A673 (cell line): ENCODE data around the gene DLK1. TPM values are rescaled to one million over a fixed set of nuclear protein-coding genes. Genes with fewer than 3 reads are reported as not detected.

Experiments
- BruUV-seq: library from RNA; stranded (reverse); fragments of 400-500 nt; replicated peaks from 2 replicates; lab custom pipeline; 2021; lab: Mats Ljungman, UMichigan
- CTCF ChIA-PET: fragments of 300-600 bp; sonication (Branson Sonifier 250); formaldehyde crosslinking; loops from one replicate; lab custom pipeline; 2022; ENCODE audit warnings: antibody characterized with exemption; lab: Charles Lee
- POLR2A ChIA-PET: fragments of 300-600 bp; sonication (Branson Sonifier 250); formaldehyde crosslinking; loops from one replicate; lab custom pipeline; 2022; ENCODE audit warnings: antibody characterized with exemption; ENCODE audit not compliant: low non-redundant PET; lab: Charles Lee
- DNase-seq: peaks from one replicate; pipeline ENCODE4 v3.0.0-alpha.2; 2015; ENCODE audit warnings: low spot score
- H3K27ac ChIP-seq: fragments of 200-600 bp; sonication (generic); 2 replicates; pipeline ENCODE4 v1.5.1; 2016; ENCODE audit warnings: mixed run types, low read depth, mild to moderate bottlenecking, mixed read lengths, antibody characterized with exemption, low read length; ENCODE audit not compliant: poor library complexity, severe bottlenecking
- H3K27me3 ChIP-seq: fragments of 200-600 bp; sonication (generic); replicated peaks from 2 replicates; pipeline ENCODE4 v1.6.1; 2017; ENCODE audit warnings: mixed run types, low read depth, mild to moderate bottlenecking, mixed read lengths, antibody characterized with exemption, low read length; ENCODE audit not compliant: insufficient read depth, poor library complexity
- H3K36me3 ChIP-seq: fragments of 200-600 bp; sonication (generic); 2 replicates; pipeline ENCODE4 v1.6.1; 2016; ENCODE audit warnings: mixed run types, mild to moderate bottlenecking, mixed read lengths, antibody characterized with exemption, low read length; ENCODE audit not compliant: insufficient read depth, poor library complexity, severe bottlenecking
- H3K4me1 ChIP-seq: fragments of 200-600 bp; sonication (generic); 2 replicates; pipeline ENCODE4 v1.6.1; 2017; ENCODE audit warnings: mixed run types, mild to moderate bottlenecking, mixed read lengths, antibody characterized with exemption, low read length; ENCODE audit not compliant: insufficient read depth, poor library complexity, severe bottlenecking
- H3K4me3 ChIP-seq: fragments of 200-600 bp; sonication (generic); 2 replicates; pipeline ENCODE4 v1.5.1; 2016; ENCODE audit warnings: low read depth, mixed run types, mild to moderate bottlenecking, mixed read lengths, low read length; ENCODE audit not compliant: poor library complexity, severe bottlenecking
- H3K9me3 ChIP-seq: fragments of 200-600 bp; sonication (generic); 2 replicates; pipeline ENCODE4 v1.6.1; 2016; ENCODE audit warnings: mixed run types, low read depth, mild to moderate bottlenecking, mixed read lengths, antibody characterized with exemption, low read length; ENCODE audit not compliant: poor library complexity, severe bottlenecking
- CTCF ChIP-seq: fragments of 300-800, 200-600 bp; sonication (generic); conservative IDR thresholded peaks from 2 replicates; pipeline ENCODE4 v1.5.1; 2017; ENCODE audit warnings: low read depth, mild to moderate bottlenecking, antibody characterized with exemption, low read length, moderate library complexity, mixed read lengths
- EZH2 ChIP-seq: fragments of 200-600 bp; sonication (generic); IDR thresholded peaks from 2 replicates; pipeline ENCODE4 v1.6.1; 2017; ENCODE audit warnings: borderline replicate concordance, low read depth, mild to moderate bottlenecking, mixed read lengths, antibody characterized with exemption, low read length; ENCODE audit not compliant: poor library complexity, severe bottlenecking
- intact Hi-C: fragments of 100-400 bp; cut with micrococcal nuclease; formaldehyde crosslinking; loops from one replicate; pipeline ENCODE4 v1.10.0; 2022; ENCODE audit not compliant: unreplicated experiment
- total RNA-seq: library from RNA; stranded (reverse); gene quantifications from 2 replicates; pipeline ENCODE4 v1.2.3, GENCODE V29; 2021

Gene DLK1
- total RNA-seq, 1 experiment from 2014 or later = not detected

DNA sequence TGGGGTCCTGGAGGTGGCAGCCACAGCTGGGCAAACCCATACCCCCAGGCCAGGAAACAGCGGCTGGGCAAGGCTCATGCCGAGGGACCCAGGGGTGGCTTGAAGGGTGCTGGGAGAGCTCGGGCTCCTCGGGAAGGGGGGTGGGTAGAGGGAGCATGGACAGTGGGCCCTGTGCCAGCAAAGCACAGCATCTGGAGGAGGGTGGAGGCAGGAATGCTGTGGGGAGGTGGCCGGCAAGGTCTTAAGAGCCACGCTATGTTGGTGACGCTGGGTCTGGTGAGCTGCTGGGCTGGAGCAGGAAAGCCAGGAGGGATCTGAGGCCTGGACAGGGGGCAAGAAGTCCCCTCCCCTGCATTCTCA, 48.2 kb upstream of the DLK1 start:
- Histone ChIP-seq H3K36me3 (no peaks in the 10 kb centered on the region), H3K27me3 (no peaks in the 10 kb centered on the region), H3K9me3 (no peaks in the 10 kb centered on the region), H3K4me1 (peaks cover 14% of the 10 kb centered on the region), H3K4me3 (no peak overlapping the region), H3K27ac (peak overlapping the region; percentile 17)
- no TSS peak for BruUV-seq
- POLR2A ChIA-PET = no interaction called here
- no peak for DNase-seq
- intact Hi-C loops = no loop called here
- CTCF ChIA-PET = no interaction called here
- no peak for TF ChIP-seq EZH2
- TF ChIP-seq CTCF = no peak

DNA sequence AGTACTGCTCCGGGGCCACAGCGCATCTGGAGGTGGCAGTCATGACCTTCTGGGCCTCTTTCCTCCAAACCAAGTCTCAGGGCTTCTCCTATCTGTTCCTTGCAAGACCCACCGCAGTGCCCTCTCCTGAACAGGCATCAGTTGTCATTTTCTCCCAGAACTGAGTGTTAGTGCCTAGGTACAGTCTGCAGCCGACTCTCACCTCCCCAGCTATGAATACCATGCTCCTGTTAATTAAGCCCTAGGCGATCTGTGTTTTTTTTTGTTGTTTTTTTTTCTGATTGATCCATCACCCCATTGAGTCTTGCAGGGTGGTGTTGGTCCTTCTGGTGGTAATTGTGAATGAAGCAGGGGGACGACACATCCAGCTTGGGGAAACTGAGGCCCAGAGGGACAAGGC, 47.5 kb upstream of the DLK1 start:
- no TSS peak for BruUV-seq
- Histone ChIP-seq H3K4me1 (peaks cover 14% of the 10 kb centered on the region), H3K9me3 (no peaks in the 10 kb centered on the region), H3K4me3 (no peak overlapping the region), H3K27ac (no peak overlapping the region), H3K36me3 (no peaks in the 10 kb centered on the region), H3K27me3 (no peaks in the 10 kb centered on the region)
- POLR2A ChIA-PET = no interaction called here
- DNase-seq = no peak
- CTCF ChIA-PET = no interaction called here
- TF ChIP-seq EZH2 (no peak), CTCF (no peak)
- intact Hi-C loops = no loop called here

DNA sequence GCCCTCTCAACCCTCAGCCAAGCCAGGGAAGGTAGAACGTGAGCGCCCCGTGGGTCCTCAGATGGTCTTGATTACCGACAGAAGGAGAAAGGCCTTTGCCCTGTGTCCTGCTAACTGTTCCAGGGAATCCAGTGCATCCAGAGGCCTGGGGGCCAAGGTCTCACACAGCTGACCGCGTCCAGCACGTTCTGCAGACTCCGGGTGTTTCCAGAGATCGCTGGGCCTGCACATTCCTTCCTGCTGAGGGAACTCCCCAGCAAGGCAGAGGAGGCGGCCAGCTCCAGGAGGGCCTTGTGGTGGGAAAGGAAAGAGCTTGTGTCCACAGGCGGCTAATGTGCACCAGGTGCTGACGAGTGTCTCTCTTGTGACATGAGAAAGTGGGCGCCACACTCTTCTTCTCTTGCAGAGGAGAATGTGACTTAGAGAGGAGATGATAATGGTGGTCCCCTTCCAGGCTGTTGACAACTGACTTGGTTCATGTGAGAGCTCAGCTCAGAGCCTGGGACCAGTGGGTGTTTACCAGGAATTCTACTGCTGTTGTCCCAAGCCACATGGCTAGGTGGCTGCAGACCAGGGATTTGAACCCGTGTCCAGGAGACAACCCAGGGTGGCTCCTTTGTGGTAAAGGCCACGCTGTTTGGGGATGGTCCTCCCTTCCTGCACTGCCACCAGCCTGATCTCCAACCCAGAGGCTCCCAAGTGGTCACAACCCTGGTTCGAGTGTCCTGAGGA, 46.8 kb upstream of the DLK1 start:
- ChIA-PET POLR2A (no interaction called here), CTCF (no interaction called here)
- no peak for DNase-seq
- Histone ChIP-seq H3K27ac (no peak overlapping the region), H3K27me3 (no peaks in the 10 kb centered on the region), H3K36me3 (no peaks in the 10 kb centered on the region), H3K4me3 (no peak overlapping the region), H3K4me1 (peaks cover 14% of the 10 kb centered on the region), H3K9me3 (no peaks in the 10 kb centered on the region)
- no peak for TF ChIP-seq CTCF
- no peak for TF ChIP-seq EZH2
- intact Hi-C loops = no loop called here
- BruUV-seq = no TSS peak
